CD4-positive, alpha-beta T cell treated with Interleukin-1 beta for 1 hour (primary cell): Measurements from ENCODE around the gene DCAF5.
"Not testable (repeated sequence)": the region's sequence is repeated elsewhere in the genome, so short reads cannot be mapped to it uniquely, and the experiment has no call there.

ENCODE experiments used
- DNase-seq, 2 donors: peaks; one replicate each; pipeline ENCODE4 v3.0.0-alpha.2; 2020 to 2022

DCAF5 gene

DNA sequence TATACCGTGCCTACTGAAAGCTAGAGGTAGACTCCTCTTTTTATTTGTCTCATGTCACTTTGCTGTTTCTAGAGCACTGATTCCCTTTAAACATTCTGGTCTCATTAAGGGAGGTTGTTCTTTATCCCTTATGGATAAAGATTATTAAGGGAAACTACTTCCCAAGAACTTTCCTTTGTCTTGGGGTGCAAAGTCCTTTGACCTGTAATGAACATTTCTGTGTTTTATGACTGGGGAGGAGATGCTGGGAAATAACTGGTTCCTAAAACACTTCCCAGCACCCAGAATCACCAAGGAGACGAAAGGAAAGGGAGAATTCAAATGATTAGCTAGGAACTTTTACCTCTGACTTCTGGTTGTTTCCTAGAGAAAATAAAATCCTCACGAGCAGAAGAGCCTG, 110.6 kb downstream of the DCAF5 start:
- DNase-seq: no peak

DNA sequence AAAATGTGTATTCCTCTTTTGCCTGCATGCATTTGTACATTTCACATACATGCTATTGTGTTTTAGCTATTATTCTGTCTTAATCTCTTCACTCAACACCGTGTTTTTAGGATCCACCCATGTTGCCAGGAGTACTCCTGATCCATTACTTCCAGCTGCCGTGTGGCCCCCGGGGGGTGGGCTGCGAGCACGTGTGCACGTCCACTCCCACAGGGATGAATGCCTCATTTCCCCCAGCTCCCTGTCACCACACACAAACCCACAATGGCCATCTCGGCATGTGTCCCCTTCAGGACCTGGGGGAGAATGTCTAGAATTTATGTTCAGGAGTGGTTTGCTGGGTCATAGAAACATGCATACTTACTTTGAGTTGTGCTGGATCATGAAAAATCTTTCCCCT, 111.1 kb downstream of the DCAF5 start:
- DNase-seq: no peak

DNA sequence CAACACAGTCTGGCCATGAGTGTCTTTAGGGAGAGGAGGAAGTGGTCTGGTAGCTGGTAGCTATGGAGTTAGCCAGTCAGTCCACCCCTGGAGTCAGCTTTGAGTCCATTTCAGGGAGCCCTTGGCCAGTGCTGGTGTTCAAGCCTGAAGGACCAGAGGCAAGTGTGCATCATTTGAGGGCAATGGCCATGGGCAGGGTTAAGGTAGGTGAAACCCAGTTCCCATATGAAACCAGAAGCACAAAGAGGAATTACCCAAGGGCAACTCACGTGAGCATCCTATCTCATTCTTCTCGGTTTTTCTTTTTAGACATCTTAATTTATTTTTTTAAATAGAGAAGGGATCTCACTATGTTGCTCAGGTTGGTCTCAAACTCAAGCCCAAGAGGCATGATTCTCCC, 112.6 kb downstream of the DCAF5 start:
- DNase-seq: peak in 1 of 2 donors; percentile 13

DNA sequence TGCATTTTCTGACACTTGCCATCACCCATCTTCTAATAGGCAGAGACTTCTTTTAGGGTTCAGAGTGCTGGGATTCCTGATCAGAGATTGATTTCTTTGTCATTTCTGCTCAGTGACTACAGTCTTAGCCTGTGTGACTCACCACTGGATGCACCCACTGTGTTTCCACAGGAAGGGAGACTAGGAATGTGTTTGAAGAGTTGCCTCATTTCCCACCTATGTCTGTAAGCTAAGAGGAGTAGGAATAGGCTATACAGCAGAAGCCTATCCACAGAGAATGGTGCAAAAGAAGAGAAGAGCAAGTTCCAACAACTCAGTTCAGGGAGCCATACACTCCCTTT, 113.7 kb downstream of the DCAF5 start:
- DNase-seq: no peak

DNA sequence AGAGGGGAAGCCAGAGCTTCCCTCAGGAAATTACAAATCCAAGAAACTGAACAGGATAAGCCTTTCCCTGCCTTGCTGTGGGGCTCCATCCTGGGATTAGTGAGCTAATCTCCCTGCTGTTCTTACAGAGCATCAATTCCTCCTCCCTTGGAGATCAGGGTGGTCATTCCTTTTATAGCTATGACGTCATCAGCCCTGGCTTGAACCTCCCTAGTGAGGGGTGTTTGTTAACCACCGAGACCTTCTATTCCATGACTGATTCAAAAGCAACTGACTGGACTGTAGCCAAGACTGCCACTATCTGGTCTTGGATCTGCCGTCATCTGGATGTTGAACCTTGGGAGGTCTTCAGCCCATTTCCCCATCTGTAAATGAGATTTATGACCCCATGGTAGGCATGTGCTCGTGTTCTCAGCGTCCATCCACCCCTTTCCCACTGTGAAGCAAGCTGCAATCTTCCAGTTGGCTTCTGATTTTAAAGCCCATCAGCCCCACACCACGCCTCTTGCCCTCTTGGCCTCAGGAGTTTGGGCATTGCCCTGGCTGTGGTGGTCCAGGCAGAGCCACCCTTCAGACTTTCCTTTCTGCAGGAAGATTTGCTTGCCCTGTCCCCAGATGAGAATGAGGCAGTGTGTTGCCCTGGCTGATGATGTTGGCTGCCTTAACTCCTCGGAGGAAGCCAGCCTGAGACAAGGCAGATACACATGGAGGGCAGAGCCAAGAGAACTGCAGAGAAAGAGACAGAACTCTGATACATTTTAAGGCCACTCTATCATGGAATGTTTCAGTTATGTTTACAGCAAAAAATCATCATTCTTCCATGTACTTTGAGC, 114.2 kb downstream of the DCAF5 start:
- DNase-seq: no peak

DNA sequence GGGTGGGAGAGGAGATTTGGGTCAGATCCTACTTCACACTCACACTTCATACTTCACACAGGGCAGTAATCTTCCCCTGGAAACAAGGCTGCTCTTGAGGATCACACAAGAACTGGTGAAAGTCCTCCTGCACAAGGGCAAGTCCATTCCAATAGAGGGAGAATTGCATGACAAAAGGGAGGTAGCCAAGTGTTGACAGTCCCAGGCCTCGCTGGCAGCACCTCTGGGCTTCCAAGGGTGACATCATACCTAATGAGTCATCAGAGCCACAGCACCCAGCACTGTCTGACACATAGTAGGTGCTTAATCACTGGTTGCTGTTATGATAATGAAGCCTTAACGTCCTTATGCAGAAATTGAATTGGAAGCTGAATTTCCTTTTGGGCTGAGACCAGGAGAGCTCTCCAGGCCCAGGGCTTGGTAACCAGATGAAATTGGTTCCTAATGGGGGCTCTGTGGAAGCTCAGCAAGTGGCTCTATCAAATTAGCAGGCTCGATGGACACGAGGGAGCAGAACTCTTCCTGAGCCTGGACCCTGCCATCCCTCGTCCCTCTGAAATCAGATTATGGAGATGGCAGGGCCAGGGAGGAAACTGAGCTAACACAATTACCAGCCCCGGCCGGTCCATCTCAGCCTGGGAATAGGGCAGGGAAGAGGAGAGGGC, 115.0 kb downstream of the DCAF5 start:
- DNase-seq: no peak

DNA sequence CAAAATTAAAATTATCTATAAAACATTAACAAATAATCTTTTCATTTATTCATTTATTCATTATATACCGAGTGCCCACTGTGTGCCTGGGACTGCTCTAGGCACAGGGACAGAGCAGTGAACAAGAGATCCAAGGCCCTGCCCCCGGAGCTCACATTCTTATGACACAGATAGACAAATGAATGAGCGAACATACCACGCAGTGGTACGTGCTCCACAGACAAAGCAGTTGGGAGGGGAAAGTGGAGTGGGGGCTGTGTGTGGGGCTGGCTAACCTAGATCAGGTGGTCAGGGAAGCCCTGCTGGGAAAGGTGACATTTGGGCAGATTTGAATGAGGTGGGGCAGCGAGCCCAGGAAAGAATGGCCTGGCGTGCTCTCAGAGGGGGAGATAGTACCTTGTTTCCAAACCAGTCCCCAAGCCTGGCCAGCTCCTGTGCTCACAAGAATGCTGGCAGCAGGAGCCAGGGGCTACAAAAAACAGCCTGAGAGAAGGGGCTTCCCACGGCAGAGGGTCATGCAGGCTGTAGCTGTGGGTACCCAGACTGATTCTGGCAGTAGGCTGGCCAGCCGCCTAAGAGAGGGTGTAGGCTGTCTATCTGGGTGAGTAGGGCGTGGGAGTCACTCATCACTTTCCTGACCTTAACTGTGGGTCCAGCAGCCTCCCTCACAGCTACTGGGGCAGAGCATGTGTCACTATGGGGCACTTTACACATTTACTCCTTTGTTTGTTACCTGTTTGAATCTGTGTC, 116.0 kb downstream of the DCAF5 start:
- DNase-seq: no peak

DNA sequence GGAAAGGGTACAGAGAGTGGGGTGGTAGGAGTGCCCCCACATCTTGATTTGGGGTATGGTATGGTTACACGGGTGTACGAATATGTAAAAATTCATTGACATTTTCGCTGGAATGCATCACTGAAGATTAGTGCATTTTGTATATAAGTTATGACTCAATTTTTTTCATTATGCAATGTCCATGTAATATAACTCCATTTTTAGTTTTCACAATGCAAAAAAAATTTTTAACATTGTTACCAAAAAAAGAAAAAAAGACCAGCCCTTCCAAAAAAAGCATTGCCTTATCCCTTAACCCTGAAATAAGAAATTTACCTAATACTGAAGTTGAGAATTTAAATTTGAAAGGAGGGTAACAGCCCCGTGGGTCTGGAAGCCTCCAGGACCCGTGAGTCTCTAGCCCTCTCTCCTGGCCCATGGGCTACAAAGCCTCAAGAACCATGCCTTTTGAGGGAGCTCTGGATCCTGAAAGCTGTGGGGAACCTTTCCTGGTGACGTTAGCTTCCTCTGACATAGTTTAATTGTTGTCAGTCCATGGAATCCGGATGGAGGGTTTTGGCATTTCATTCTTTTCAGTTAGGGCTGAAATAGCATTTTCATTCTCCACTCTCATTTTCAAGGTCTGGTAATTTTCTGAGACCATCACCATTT, 118.2 kb downstream of the DCAF5 start:
- no peak for DNase-seq

DNA sequence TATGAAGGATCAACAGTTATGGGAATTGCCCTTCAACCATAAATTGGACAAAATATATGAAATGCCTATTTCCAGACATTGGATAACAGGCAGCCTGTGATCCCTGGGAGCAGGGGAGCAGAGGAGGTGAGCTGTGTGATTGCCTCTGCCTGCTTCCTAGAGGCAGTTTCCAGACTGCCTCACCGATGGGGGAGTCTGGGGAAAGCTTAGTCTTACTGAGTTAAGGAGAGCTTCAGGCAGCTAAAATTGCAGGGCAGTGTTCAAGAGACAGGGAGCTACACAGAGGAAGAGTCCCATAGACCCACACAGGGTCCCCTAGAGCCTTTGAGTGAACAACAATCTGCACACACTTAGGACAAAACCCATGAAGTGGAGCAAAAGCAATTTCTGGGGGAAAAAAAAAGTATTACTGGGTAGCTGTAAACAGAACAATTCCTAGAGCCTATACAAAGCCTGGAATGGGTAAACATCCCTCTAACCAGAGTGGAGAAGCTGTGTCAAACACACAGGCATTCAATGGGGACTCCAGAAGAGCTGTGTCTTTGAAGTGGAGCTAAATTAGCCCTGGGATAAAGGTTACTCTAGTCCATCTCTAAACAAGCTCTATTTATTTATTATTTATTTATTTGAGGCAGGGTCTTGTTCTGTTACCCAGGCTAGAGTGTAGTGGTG, 125.5 kb downstream of the DCAF5 start:
- no peak for DNase-seq

DNA sequence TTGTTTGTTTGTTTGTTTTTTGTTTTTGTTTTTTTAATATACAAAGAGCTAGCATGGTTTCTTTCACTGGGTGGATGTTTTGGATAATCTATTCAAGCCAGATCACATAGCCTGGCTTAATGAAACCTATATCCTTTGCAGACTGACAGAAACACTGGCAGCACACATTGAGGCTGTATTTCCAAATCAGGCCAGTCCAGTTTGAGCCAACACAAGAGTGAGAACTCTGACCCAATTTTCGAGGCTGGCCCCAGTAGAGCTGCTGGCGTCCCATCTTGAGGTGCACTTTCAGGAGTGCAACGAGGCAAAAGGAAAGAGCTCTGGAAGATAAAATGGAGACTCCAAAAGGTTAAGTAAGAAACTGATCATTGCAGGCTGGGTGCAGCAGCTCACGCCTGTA, 129.9 kb downstream of the DCAF5 start:
- no peak for DNase-seq

DNA sequence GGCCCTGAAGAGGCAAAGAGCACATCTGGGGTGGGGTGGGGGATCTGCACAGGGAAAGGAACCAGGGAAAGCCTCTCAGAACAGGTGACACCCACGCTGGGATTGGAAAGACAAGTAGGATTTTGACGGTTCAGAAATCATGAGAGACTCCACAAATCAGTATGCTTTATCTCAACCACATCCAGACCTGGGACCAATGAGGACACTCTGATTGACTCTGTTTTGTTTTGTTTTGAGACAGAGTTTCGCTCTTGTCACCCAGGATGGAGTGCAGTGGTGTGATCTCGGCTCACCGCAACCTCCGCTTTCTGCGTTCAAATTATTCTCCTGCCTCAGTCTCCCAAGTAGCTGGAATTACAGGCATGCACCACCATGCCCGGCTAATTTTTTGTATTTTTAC, 130.8 kb downstream of the DCAF5 start:
- DNase-seq: not testable (repeated sequence)

DNA sequence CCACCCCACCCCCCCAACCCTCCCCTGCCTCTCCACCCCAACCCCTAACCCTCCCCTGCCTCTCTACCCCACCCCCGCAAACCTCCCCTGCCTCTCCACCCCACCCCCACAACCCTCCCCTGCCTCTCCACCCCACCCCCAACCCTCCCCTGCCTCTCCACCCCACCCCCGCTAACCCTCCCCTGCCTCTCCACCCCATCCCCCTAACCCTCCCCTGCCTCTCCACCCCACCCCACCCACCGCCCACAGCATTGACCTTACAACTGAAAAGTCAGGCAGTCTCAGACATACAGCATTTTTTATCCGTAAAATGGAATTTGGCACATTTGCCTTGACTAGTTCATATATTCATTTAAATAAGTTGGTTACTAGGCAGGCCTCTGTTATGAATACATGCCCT, 135.2 kb downstream of the DCAF5 start:
- DNase-seq: no peak

DNA sequence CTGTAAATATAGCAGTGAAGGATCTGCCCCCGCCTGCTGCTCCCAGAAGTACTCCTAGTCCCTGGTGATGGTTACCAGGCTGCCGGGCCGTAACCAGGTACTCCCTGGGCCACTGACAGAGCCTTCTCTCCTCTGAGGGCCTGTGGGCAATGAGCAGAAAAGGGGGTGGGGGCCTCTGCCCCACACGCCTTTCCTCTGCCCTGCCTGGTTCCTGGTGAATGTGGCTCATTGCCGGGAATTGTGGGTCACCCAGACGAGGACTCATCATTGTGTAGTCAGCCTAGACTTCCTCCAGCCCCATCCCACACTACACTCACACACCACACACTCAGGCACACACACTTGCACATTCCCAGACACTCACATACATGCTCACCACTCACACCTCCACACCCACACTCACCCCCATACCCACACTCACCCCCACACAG, 138.1 kb downstream of the DCAF5 start:
- DNase-seq: no peak

DNA sequence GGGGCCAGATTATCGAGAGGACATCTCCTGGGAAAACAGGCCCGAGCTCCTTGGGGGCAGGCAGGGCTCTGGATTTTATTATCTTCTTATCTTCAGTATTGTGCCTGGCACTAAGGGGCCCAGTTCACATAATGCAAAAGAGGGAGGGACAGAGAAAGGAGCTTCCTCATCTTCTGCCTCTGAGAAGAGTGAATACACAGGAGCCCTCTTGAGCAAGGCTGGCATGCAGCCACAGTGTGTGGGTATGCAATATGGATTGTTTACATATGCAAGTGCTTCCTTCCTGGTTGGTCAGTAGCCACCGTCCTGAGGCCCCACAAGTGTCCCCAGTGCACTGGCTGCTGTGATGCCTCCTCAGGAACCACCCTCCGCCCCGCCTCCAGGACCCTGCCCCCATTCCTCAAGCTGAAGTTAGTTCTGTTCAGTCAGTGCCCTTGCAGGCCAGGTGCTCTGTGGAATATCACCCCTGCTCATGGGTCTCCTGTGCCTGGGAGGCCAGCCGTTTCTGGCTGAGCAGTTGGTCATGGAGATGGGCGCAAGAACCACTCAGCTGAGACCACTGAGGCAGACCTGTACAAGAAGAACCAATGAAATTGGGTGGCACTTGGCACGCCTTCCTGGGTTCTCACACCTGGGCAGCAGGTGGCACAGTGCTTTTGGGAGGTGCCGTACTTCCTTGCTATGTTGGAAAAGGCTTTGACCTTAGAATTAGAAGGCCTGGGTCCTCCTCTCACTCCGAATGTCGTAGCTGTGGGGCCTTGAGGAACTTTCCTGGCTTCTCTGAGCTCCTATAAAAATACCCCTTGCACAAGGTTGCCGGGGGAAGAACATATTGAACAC, 138.8 kb downstream of the DCAF5 start:
- DNase-seq: peak; percentile 9 to 71

DNA sequence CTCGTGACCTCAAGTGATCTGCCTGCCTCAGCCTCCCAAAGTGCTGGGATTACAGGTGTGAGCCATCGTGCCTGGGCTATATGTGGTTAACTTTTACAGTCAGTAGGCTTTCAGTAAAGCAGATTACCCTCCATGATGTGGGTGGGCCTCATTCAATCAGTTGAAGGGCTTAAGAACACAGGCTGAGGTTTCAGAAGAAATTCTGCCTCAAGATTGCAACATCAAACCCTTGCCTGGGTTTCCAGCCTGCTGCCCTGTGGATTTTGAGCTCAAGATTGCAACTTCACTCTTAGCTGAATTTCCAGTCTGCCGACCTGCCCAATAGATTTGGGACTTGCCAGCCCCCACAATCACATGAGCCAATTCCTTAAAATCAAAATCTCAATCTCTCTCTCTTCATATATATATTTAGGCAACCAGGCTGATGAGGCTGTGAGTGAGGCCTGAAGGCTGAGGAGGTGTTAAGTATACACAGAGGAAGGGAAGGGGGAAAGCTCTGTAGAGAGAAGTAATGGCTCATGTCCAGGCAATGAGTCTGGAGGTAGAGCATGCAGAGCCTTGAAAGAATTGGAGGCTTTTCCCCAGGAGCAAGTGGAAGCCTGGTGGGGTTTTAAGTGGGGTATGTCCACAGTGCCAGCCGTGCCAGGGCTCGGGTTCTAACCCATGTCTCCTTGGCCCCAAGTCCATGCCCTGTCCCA, 140.5 kb downstream of the DCAF5 start:
- DNase-seq: no peak

DNA sequence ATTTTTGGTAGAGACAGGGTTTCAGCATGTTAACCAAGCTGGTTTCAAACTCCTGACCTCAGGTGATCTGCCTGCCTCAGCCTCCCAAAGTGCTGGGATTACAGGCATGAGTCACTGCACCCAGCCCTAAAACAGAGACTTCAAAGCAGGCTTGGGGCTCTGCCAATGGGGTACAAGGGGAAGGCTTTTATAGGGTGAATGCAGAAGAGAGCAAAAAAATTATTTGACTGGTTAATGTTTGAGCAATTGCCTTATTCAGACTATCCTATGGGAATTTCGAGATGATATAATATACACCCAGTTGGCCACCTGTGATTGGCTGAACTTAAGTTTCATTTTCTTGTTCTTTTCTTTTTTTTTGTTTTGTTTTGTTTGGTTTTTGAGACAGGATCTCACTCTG, 142.3 kb downstream of the DCAF5 start:
- no peak for DNase-seq

DNA sequence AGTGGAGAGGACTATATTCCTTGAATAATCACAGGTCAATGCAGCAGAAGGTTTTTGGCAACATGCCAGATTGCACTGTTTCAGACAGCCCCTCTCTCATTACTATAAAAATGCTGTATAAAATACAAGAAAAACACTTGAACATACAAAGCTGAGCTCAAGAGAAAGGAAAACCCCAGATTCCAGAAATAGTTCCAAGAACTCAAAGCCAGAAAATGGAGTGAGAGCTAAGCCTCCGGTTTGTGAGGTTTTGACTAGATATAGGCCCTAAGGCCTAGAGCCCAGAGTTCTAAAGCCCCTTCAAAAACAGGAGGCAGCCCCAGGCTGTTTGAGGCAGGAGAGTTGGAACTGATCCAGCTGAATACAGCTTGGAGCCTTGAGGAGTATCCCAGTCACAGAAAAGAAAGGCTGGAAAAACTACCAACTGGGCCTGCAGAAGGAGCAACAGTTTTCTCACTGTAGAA, 144.5 kb downstream of the DCAF5 start:
- no peak for DNase-seq

DNA sequence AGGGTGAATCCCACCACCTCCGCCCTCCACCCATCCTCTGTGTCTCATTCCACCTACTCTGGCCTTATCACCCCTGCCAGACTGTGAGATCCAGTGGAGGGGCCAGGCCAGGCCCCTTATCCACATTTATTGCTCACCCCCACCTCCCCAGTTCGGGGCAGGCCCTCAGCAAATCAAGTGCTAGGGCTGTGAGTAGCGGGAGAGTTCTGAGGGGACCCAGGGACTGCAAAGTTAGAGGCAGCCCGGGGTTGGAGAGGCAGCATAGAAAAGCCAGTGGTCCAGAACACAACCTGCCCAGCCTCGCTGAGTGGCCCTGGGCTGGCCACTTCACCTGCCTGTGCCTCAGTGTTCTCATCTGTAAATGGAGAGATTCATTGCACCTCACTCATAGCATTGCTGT, 146.6 kb downstream of the DCAF5 start:
- no peak for DNase-seq

DNA sequence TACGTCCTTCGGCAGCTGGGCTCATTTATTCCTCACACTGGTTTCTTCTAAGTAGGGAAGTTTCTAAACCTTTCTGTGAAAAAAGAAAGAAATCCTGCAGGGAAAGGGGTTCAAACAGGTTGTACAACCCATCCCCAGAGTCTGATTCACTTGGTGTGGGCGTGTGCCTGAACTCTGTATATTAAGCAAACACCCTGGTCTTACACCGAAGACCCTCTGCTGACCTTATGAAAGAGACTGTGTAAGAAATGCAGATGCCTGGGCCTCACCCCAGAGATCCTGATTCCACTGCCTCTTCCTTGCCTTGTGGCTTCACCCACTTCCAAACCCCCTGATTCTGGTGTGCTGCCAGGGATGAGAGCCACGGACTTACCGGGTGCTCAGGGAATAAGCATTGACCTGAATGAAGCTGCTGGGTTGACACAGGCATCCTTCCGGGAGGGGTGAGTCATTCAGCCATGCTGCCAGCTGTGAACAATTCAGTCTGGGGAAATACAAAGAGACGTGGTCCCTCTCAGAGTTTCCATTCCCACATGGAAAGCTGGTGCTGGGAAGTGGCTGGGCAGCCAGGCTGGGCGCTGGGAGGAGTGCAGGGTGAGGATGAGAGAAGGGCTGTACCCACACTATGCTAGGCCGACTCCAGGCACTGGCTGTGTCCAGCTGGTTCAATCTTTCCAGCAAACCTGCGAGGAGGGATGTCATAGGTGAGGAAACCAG, 147.3 kb downstream of the DCAF5 start:
- DNase-seq: no peak

DNA sequence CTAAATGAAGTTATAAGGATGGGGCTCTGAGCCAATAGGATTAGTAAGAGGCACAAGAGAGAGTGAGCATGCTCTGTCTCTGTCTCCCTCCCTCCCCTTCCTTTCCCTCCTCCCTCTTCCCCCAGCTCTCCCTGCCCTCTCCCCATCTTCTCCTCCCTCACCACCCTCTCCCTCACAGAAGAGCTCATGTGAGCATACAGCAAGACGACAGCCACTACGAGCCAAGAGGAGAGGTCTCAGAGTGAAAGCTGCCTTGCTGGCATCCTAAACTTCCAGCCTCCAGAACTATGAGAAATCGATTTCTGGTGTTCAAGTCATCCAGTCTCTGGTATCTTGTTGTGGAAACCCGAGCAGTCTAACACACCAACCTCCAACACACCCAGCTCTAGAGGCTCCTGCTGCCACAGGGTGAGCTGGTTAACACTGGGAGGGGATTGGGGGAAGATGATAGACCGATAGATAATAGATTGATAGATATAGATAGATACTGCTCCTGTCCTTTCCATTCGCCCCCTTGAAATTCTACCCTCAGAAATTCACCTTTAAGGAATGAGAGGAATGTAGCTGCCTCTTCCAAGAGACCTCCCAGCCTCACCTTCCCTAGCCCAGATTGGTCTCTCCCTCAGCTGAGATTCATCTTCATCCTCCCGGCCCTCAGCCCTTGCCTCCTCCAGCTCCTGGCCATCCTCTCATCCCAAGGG, 148.0 kb downstream of the DCAF5 start:
- no peak for DNase-seq
